HepG2 (cell line): ENCODE data around the gene TRIM27. TPM values are rescaled to one million over a fixed set of nuclear protein-coding genes. Genes with fewer than 3 reads are reported as not detected.

ENCODE experiments used
- ATAC-seq: fragments of 200-7000 bp; cut with Tn5 transposase; 3 replicates; pipeline ENCODE4 v1.9.1; 2020; ENCODE audit warnings: mild to moderate bottlenecking, moderate library complexity
- BruUV-seq: library from RNA; stranded (reverse); fragments of 400-500 nt; replicated peaks from 2 replicates; lab custom pipeline; 2021; lab: Mats Ljungman, UMichigan
- CTCF ChIA-PET: fragments of 300-600 bp; formaldehyde crosslinking; extraction: SDS; loops from one replicate; lab custom pipeline; 2021; ENCODE audit warnings: low total read pairs, inconsistent platforms, low intra/inter-chr PET ratio; lab: Yijun Ruan, JAX
- POLR2A ChIA-PET: fragments of 350-600 bp; sonication (Branson Sonifier 250); formaldehyde crosslinking; loops from one replicate; lab custom pipeline; 2020; ENCODE audit warnings: antibody characterized with exemption, inconsistent platforms; lab: Yijun Ruan, JAX
- DNase-seq: peaks from one replicate; pipeline ENCODE4 v3.0.0-alpha.2; 2015; ENCODE audit warnings: low spot score
- FAIRE-seq: peaks from 3 replicates; lab custom pipeline; 2011; peaks lifted over from hg19 to GRCh38; lab: Jason Lieb, UNC
- H2AFZ ChIP-seq: one replicate; pipeline ENCODE4 v1.6.1; 2011; ENCODE audit warnings: low read length, inconsistent platforms
- H3K27ac ChIP-seq: fragments of 300-600 bp; 3 replicates; pipeline ENCODE4 v1.8.0; 2011; ENCODE audit warnings: mixed run types, mild to moderate bottlenecking, mixed read lengths, low read length, inconsistent platforms; ENCODE audit not compliant: insufficient read depth; ENCODE audit errors: extremely low read length
- H3K27me3 ChIP-seq, 2 experiments: fragments of 200-600 bp in 1 of 2; 2 replicates in 1 of 2; 3 replicates in 1 of 2; pipeline versions ENCODE4 v1.6.0 to v1.8.0; 2011; ENCODE audit warnings: low read length in 2 of 2, mild to moderate bottlenecking in 2 of 2, moderate library complexity in 2 of 2, inconsistent platforms in 1 of 2; ENCODE audit not compliant: insufficient read depth in 2 of 2, control insufficient read depth in 1 of 2
- H3K36me3 ChIP-seq, 2 experiments: fragments of 200-600 bp in 1 of 2; replicated peaks in 1 of 2; 2 replicates in 1 of 2; 3 replicates in 1 of 2; pipeline versions ENCODE4 v1.5.1 to v1.8.0; 2011; ENCODE audit warnings: low read length in 2 of 2, inconsistent platforms in 1 of 2; ENCODE audit not compliant: insufficient read depth in 2 of 2, control insufficient read depth in 1 of 2
- H3K4me1 ChIP-seq: 2 replicates; pipeline ENCODE4 v1.5.1; 2012; ENCODE audit warnings: low read length, inconsistent platforms; ENCODE audit not compliant: insufficient read depth
- H3K4me2 ChIP-seq: 2 replicates; pipeline ENCODE4 v1.6.0; 2011; ENCODE audit warnings: low read depth, low read length, inconsistent platforms
- H3K4me3 ChIP-seq, 3 experiments: fragments of 200-600 bp in 1 of 3; sonication (generic), shearing (Covaris generic) in 1 of 3; replicated peaks in 1 of 3; 2 replicates each; pipeline ENCODE4 v1.5.1; 2011 to 2016; ENCODE audit warnings: low read length in 3 of 3, inconsistent platforms in 2 of 3, low read depth in 2 of 3, mild to moderate bottlenecking in 2 of 3, control low read depth in 1 of 3, mixed read lengths in 1 of 3; ENCODE audit not compliant: insufficient read depth in 1 of 3
- H3K79me2 ChIP-seq: one replicate; pipeline ENCODE4 v1.6.1; 2011; ENCODE audit warnings: low read length, inconsistent platforms; ENCODE audit not compliant: insufficient read depth
- H3K9ac ChIP-seq: 2 replicates; pipeline ENCODE4 v1.6.0; 2011; ENCODE audit warnings: mild to moderate bottlenecking, low read depth, low read length, inconsistent platforms; ENCODE audit not compliant: insufficient read depth
- H3K9me3 ChIP-seq: 2 replicates; pipeline ENCODE4 v1.5.1; 2012; ENCODE audit warnings: mild to moderate bottlenecking, low read length
- H4K20me1 ChIP-seq: 2 replicates; pipeline ENCODE4 v1.6.0; 2011; ENCODE audit warnings: inconsistent platforms, mild to moderate bottlenecking, low read length, moderate library complexity; ENCODE audit not compliant: insufficient read depth
- ATF7 ChIP-seq, 2 experiments: fragments of 450-650 bp in 1 of 2; sonication (generic) in 1 of 2; formaldehyde crosslinking in 1 of 2; IDR thresholded peaks; 2 replicates each; pipeline versions ENCODE4 v1.4.0 to v1.6.1; 2016 to 2020; ENCODE audit warnings: antibody characterized with exemption in 1 of 2, mild to moderate bottlenecking in 1 of 2, missing genetic modification reagents in 1 of 2
- PHF5A ChIP-seq: IDR thresholded peaks from one replicate; pipeline ENCODE4 v1.6.1; 2018; ENCODE audit warnings: low read depth, missing genetic modification reagents; ENCODE audit not compliant: unreplicated experiment
- THRA ChIP-seq: sonication (generic); formaldehyde crosslinking; IDR thresholded peaks from 2 replicates; pipeline ENCODE4 v1.4.0; 2020; ENCODE audit warnings: missing genetic modification reagents, borderline replicate concordance
- ZNF24 ChIP-seq: fragments of 450-650 bp; IDR thresholded peaks from 2 replicates; pipeline ENCODE4 v1.6.1; 2017; ENCODE audit warnings: antibody characterized with exemption, mild to moderate bottlenecking
- WGBS: methylation state at CpG from one replicate; pipeline ENCODE4 v1.1.6; 2017; ENCODE audit warnings: low lambda C conversion rate; 5-methylcytosine and 5-hydroxymethylcytosine counted together
- in situ Hi-C: cut with HindIII; loops from 2 replicates; pipeline ENCODE4 v1.10.0; 2017; ENCODE audit warnings: low pct_unique_long_range_greater_than_20kb; ENCODE audit not compliant: extremely low pct_ligation_motif_present
- intact Hi-C: fragments of 100-400 bp; cut with micrococcal nuclease; formaldehyde crosslinking; loops from one replicate; pipeline ENCODE4 v1.10.0; 2022; ENCODE audit not compliant: unreplicated experiment
- polyA plus RNA-seq, 8 experiments: library from polyadenylated mRNA; depleted of rRNA in 3 of 8; stranded (reverse) in 7 of 8; unstranded in 1 of 8; fragments of >200 nt; fragmentation: Illumina TruSeq in 4 of 8; extraction: Trizol in 4 of 8; gene quantifications; 2 replicates each; pipeline versions ENCODE4 v1.2.1 to v1.2.3, GENCODE V29; 2011 to 2016; ENCODE audit warnings: low read depth in 4 of 8, missing spikeins in 1 of 8, mixed read lengths in 1 of 8; ENCODE audit not compliant: insufficient read depth in 1 of 8
- total RNA-seq, 5 experiments: library from RNA; depleted of rRNA; stranded (reverse); fragments of >200 nt; fragmentation: Illumina TruSeq; extraction: Trizol; gene quantifications; 2 replicates each; pipeline ENCODE4 v1.2.3, GENCODE V29; 2016; ENCODE audit warnings: low read depth in 1 of 5
- TF ChIP-seq, protein P1 (sequence below): sonication (generic); formaldehyde crosslinking; IDR thresholded peaks from 2 replicates; pipeline ENCODE4 v1.4.0; 2020; ENCODE audit warnings: mild to moderate bottlenecking, low read depth, missing genetic modification reagents

TRIM27 gene
- total and polyA plus RNA-seq, 2 of the 13 experiments (the other 11 are each of a cell fraction or from before 2014, with no cell fraction given): 88.6 to 112 TPM

- TF ChIP-seq ATF7 (IDR thresholded peaks at IDR 0.05) (peak; percentile 44; the same call in 1 of the 2 replicates), ATF7 (CRISPR knock-in tag; IDR thresholded peaks at IDR 0.05) (no peak), ZNF24 (no peak), PHF5A (no peak), THRA (peak; percentile 9; the same call in 1 of the 2 replicates)
- TF ChIP-seq, protein P1, sequence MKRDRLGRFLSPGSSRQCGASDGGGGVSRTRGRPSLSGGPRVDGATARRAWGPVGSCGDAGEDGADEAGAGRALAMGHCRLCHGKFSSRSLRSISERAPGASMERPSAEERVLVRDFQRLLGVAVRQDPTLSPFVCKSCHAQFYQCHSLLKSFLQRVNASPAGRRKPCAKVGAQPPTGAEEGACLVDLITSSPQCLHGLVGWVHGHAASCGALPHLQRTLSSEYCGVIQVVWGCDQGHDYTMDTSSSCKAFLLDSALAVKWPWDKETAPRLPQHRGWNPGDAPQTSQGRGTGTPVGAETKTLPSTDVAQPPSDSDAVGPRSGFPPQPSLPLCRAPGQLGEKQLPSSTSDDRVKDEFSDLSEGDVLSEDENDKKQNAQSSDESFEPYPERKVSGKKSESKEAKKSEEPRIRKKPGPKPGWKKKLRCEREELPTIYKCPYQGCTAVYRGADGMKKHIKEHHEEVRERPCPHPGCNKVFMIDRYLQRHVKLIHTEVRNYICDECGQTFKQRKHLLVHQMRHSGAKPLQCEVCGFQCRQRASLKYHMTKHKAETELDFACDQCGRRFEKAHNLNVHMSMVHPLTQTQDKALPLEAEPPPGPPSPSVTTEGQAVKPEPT (CRISPR knock-in tag): no peak
These were observed 9.3 kb upstream of the TRIM27 start for GRCh38 chr6:28933069-28933468.

More at GRCh38 chr6:28933069-28933468, 9.3 kb upstream of the TRIM27 start:
- ChIA-PET CTCF (no interaction called here), POLR2A (interaction anchor here (3.8 kb wide), 1 partner anchor 10 kb away, joined by 19 read pairs; the partner anchor contains the start of gene TRIM27)
- no TSS peak for BruUV-seq
- no peaks in the 10 kb centered on the region for H3K36me3 ChIP-seq
- H3K9ac ChIP-seq: no peak overlapping the region
- no peaks in the 10 kb centered on the region for H3K79me2 ChIP-seq
- no peak overlapping the region for H3K4me3 ChIP-seq
- H2AFZ ChIP-seq: no peak overlapping the region
- FAIRE-seq (no peak), ATAC-seq (no peak), DNase-seq (no peak)
- H4K20me1 ChIP-seq: no peaks in the 10 kb centered on the region
- no peak overlapping the region for H3K27ac ChIP-seq
- no peak overlapping the region for H3K4me2 ChIP-seq
- in situ Hi-C loops (no loop called here), intact Hi-C loops (no loop called here)
- WGBS: 61% methylated on average over 7 of the region's 7 CpGs
- H3K4me1 ChIP-seq: no peaks in the 10 kb centered on the region
- no peaks in the 10 kb centered on the region; a peak in 1 of 5 replicates for H3K27me3 ChIP-seq
- no peaks in the 10 kb centered on the region for H3K9me3 ChIP-seq
